Measurements from ENCODE around the gene C3. TPM values are rescaled to one million over a fixed set of nuclear protein-coding genes. Genes with fewer than 3 reads are reported as not detected.
"Not testable (repeated sequence)": the region's sequence is repeated elsewhere in the genome, so short reads cannot be mapped to it uniquely, and the experiment has no call there.

C3 gene
- total RNA-seq, 1 donor from 2014 or later = 1.6 TPM

- no peak for DNase-seq (ENCODE audit: low read depth in 2 of 2)
Observed at GRCh38 chr19:6713773-6714692, 6.4 kb downstream of the C3 start.

- no peak for DNase-seq (ENCODE audit: low read depth in 2 of 2)
Observed at GRCh38 chr19:6712692-6713670, 7.5 kb downstream of the C3 start.

- DNase-seq (ENCODE audit: low read depth in 2 of 2) = no peak
Observed at GRCh38 chr19:6712231-6712630, 8.2 kb downstream of the C3 start.

GRCh38 chr19:6711605-6712004 lies 8.8 kb downstream of the C3 start:
- DNase-seq (ENCODE audit: low read depth in 2 of 2) = no peak

GRCh38 chr19:6711078-6711361 lies 9.4 kb downstream of the C3 start:
- DNase-seq (ENCODE audit: low read depth in 2 of 2) = no peak

- peak in 1 of 2 donors; percentile 22 for DNase-seq (ENCODE audit: low read depth in 2 of 2)
Observed at GRCh38 chr19:6710273-6711077, 10.0 kb downstream of the C3 start.

- no peak for DNase-seq (ENCODE audit: low read depth in 2 of 2)
Observed at GRCh38 chr19:6709549-6709948, 10.9 kb downstream of the C3 start.

- not testable (repeated sequence) for DNase-seq (ENCODE audit: low read depth in 2 of 2)
Observed at GRCh38 chr19:6708913-6709312, 11.5 kb downstream of the C3 start.

- no peak for DNase-seq (ENCODE audit: low read depth in 2 of 2)
Observed at GRCh38 chr19:6708346-6708745, 12.1 kb downstream of the C3 start.

GRCh38 chr19:6707658-6708018 lies 12.8 kb downstream of the C3 start:
- no peak for DNase-seq (ENCODE audit: low read depth in 2 of 2)

- no peak for DNase-seq (ENCODE audit: low read depth in 2 of 2)
Observed at GRCh38 chr19:6707011-6707657, 13.3 kb downstream of the C3 start.

- DNase-seq (ENCODE audit: low read depth in 2 of 2) = no peak
Observed at GRCh38 chr19:6706633-6706958, 13.9 kb downstream of the C3 start.

- DNase-seq (ENCODE audit: low read depth in 2 of 2) = no peak
Observed at GRCh38 chr19:6705931-6706632, 14.4 kb downstream of the C3 start.

GRCh38 chr19:6700586-6701316 lies 19.7 kb downstream of the C3 start:
- DNase-seq (ENCODE audit: low read depth in 2 of 2) = no peak

- no peak for DNase-seq (ENCODE audit: low read depth in 2 of 2)
Observed at GRCh38 chr19:6699935-6700334, 20.5 kb downstream of the C3 start.

- DNase-seq (ENCODE audit: low read depth in 2 of 2) = no peak
Observed at GRCh38 chr19:6697291-6697690, 23.2 kb downstream of the C3 start.

- DNase-seq (ENCODE audit: low read depth in 2 of 2) = no peak
Observed at GRCh38 chr19:6696239-6696820, 24.1 kb downstream of the C3 start.

GRCh38 chr19:6694147-6694815 lies 26.2 kb downstream of the C3 start:
- no peak for DNase-seq (ENCODE audit: low read depth in 2 of 2)

GRCh38 chr19:6693681-6694080 lies 26.8 kb downstream of the C3 start:
- DNase-seq (ENCODE audit: low read depth in 2 of 2) = no peak
